Upper lobe of right lung (tissue), 1 donor: Measurements from ENCODE around the gene PDE11A. TPM values are rescaled to one million over a fixed set of nuclear protein-coding genes. Genes with fewer than 3 reads are reported as not detected.

ENCODE experiments used
- ATAC-seq: fragments of 200-7000 bp; cut with Tn5 transposase; one replicate; pipeline ENCODE4 v1.9.1; 2020; ENCODE audit warnings: mild to moderate bottlenecking, moderate library complexity
- DNase-seq: peaks from one replicate; pipeline ENCODE4 v3.0.0-alpha.2; 2020
- H3K27ac ChIP-seq: fragments of 200-600 bp; one replicate; pipeline ENCODE4 v1.8.0; 2022
- H3K27me3 ChIP-seq: fragments of 200-600 bp; one replicate; pipeline ENCODE4 v1.8.0; 2022; ENCODE audit warnings: mild to moderate bottlenecking
- H3K36me3 ChIP-seq: fragments of 200-600 bp; one replicate; pipeline ENCODE4 v1.8.0; 2022
- H3K4me1 ChIP-seq: fragments of 200-600 bp; one replicate; pipeline ENCODE4 v1.8.0; 2022
- H3K4me3 ChIP-seq: fragments of 200-600 bp; one replicate; pipeline ENCODE4 v1.8.0; 2022; ENCODE audit warnings: mild to moderate bottlenecking
- H3K9me3 ChIP-seq: fragments of 200-600 bp; one replicate; pipeline ENCODE4 v1.8.0; 2022
- intact Hi-C: fragments of 100-400 bp; cut with DNase I; formaldehyde crosslinking; loops from one replicate; pipeline ENCODE4 v1.11.0; 2022
- total RNA-seq: library from RNA; stranded (reverse); fragmentation: NEBNext Ultra II Directional; extraction: Animal tissue kit (Norgen Biotek cat#: 25700); gene quantifications from one replicate; pipeline ENCODE4 v1.2.1, GENCODE V29; 2021
- TF ChIP-seq, protein P1 (sequence below): fragments of 200-600 bp; IDR thresholded peaks from one replicate; pipeline ENCODE4 v1.8.0; 2022; ENCODE audit warnings: antibody characterized with exemption
- donor health status: DM: no; HTN: yes; CAD: no; lungs with severe emphysema.

PDE11A gene
- total RNA-seq, 1 donor from 2014 or later, result not detected

DNA sequence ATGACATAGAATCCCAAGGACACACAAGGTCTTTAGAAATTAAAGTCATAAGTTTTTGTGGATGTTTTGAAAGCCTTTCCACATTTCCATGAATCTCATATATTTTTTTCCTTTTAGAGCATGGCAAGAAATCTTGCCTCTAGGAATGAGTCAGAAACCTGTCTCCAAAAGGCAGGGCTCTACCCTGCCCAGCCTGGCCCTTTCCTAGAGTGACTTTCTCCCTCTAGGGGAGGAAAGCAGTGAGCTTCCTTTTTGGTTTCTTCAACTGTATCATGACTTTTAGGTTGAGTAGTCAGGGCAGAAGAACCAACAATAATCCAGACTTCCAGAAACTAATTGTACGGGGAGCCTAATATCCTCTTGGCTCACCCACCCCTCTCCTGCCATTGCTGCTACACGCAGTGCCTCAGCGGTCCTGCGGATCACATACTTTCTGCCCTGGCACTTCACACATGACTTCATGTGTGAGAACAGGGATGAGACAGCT, 379.8 kb downstream of the PDE11A start:
- Histone ChIP-seq H3K4me3 (no peak overlapping the region), H3K9me3 (no peaks in the 10 kb centered on the region), H3K27me3 (no peaks in the 10 kb centered on the region), H3K27ac (no peak overlapping the region), H3K36me3 (no peaks in the 10 kb centered on the region), H3K4me1 (no peaks in the 10 kb centered on the region)
- DNase-seq (no peak), ATAC-seq (no peak)
- intact Hi-C loops, result no loop called here
- TF ChIP-seq, protein P1, sequence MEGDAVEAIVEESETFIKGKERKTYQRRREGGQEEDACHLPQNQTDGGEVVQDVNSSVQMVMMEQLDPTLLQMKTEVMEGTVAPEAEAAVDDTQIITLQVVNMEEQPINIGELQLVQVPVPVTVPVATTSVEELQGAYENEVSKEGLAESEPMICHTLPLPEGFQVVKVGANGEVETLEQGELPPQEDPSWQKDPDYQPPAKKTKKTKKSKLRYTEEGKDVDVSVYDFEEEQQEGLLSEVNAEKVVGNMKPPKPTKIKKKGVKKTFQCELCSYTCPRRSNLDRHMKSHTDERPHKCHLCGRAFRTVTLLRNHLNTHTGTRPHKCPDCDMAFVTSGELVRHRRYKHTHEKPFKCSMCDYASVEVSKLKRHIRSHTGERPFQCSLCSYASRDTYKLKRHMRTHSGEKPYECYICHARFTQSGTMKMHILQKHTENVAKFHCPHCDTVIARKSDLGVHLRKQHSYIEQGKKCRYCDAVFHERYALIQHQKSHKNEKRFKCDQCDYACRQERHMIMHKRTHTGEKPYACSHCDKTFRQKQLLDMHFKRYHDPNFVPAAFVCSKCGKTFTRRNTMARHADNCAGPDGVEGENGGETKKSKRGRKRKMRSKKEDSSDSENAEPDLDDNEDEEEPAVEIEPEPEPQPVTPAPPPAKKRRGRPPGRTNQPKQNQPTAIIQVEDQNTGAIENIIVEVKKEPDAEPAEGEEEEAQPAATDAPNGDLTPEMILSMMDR, result no peak

DNA sequence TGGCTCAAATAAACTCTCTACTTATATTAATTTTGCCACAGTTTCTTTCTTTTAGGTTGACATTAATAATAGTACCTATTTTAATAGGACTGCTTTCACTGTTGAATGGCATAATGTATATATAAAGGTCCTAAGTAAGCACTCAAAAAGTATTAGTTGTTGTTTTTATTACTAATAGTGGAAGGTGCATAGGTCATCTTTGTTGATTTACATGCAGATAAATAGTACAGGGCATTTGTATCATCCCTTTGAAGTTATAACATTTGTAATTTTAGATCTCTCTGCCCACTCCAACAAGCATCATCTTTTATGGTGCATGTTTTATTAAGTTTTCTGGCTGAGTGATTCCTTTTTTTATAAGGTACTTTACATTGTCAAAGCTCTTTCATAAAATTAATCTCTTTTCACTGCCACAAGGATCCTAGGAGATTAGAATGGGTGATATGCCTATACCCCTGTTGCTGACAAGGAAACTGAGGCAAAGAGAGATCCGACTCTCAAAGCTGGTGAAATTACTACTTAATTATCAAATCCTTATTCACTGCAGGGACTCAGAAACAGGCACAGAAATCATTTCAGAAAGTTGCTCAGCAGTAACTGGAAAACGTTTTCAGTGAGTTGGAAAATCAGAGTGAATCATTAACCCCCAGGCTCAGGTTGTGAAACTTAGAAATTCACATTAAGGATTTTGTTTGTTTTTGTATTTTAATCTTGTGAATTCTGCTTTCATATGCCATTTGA, 380.4 kb downstream of the PDE11A start:
- TF ChIP-seq, protein P1, result no peak
- Histone ChIP-seq H3K27me3 (no peaks in the 10 kb centered on the region), H3K4me1 (no peaks in the 10 kb centered on the region), H3K36me3 (no peaks in the 10 kb centered on the region), H3K9me3 (no peaks in the 10 kb centered on the region), H3K4me3 (no peak overlapping the region), H3K27ac (no peak overlapping the region)
- DNase-seq (no peak), ATAC-seq (no peak)
- intact Hi-C loops, result no loop called here

DNA sequence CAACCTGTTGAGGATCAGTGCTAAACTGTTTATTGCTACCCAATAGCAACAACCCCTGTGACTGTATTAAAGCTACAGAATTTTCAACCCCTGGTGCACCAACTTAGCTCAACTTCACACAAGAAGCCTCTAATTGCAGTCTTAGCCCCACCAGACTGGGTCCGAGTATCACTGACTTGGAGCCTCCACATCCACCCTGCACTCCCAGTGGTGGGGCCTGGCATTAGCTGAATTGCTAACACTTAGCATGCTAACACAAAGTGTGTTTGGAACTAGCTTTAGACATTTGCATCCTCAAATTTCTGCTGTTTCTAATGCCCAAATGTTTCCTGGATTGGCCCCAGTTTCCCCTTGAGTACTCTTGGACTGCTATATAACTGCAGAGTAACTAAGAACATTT, 381.4 kb downstream of the PDE11A start:
- no peaks in the 10 kb centered on the region for H3K4me1 ChIP-seq
- TF ChIP-seq, protein P1, result no peak
- intact Hi-C loops, result no loop called here
- ATAC-seq (no peak), DNase-seq (no peak)
- H3K36me3 ChIP-seq, result no peaks in the 10 kb centered on the region
- H3K4me3 ChIP-seq, result no peak overlapping the region
- no peaks in the 10 kb centered on the region for H3K9me3 ChIP-seq
- no peaks in the 10 kb centered on the region for H3K27me3 ChIP-seq
- H3K27ac ChIP-seq, result no peak overlapping the region

DNA sequence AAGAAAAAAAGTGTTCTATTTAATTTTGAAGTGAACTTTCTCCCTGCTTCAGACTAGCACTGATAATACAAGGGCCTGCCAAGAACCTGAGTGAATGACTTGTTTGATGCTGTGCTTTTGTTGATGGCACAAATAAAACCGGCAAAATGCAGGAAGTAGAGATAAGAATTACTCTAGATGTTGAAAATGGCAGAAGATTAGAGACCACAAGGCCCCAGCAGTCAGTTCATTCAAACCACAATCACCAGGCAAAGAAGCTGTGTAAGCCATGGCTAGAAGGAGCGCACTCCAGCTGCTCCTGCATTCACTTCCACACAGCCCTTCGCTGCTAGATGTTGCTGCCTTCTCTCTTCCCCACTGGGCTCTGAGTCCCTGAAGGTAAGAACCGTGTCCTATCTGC, 383.0 kb downstream of the PDE11A start:
- intact Hi-C loops, result no loop called here
- TF ChIP-seq, protein P1, result no peak
- no peak for ATAC-seq

DNA sequence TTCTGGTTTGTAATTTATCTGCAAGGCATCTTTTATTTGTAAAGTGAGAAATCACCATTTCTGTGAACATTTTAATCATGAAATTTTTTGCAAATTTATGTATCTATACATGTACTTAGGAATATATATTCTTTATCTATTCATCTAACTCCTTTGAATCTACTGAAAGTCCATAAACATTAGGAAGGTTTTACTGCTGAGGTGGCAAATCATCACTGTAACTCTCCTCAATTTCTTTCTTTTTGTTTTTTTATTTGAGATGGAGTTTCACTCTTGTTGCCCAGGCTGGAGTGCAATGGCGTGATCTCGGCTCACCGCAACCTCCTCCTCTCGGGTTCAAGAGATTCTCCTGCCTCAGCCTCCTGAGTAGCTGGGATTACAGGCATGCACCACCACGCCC, 383.7 kb downstream of the PDE11A start:
- Histone ChIP-seq H3K9me3 (no peaks in the 10 kb centered on the region), H3K27me3 (no peaks in the 10 kb centered on the region), H3K4me3 (no peak overlapping the region), H3K4me1 (no peaks in the 10 kb centered on the region), H3K36me3 (no peaks in the 10 kb centered on the region), H3K27ac (no peak overlapping the region)
- no peak for DNase-seq
- TF ChIP-seq, protein P1, result no peak
- intact Hi-C loops, result no loop called here
- ATAC-seq, result no peak

More for the DNA sequence above, 383.0 kb downstream of the PDE11A start:
- no peak overlapping the region for H3K27ac ChIP-seq
- no peaks in the 10 kb centered on the region for H3K4me1 ChIP-seq
- no peaks in the 10 kb centered on the region for H3K27me3 ChIP-seq
- H3K36me3 ChIP-seq, result no peaks in the 10 kb centered on the region
- DNase-seq, result no peak
- no peak overlapping the region for H3K4me3 ChIP-seq
- H3K9me3 ChIP-seq, result no peaks in the 10 kb centered on the region
